LNCAP (cell line): ENCODE results near the gene MYOM3.

Source experiments
- TF ChIP-seq, protein P1 (sequence below): fragments of 450-650 bp; IDR thresholded peaks from 2 replicates; pipeline ENCODE4 v1.5.1; 2017; ENCODE audit warnings: mild to moderate bottlenecking

The MYOM3 gene

DNA sequence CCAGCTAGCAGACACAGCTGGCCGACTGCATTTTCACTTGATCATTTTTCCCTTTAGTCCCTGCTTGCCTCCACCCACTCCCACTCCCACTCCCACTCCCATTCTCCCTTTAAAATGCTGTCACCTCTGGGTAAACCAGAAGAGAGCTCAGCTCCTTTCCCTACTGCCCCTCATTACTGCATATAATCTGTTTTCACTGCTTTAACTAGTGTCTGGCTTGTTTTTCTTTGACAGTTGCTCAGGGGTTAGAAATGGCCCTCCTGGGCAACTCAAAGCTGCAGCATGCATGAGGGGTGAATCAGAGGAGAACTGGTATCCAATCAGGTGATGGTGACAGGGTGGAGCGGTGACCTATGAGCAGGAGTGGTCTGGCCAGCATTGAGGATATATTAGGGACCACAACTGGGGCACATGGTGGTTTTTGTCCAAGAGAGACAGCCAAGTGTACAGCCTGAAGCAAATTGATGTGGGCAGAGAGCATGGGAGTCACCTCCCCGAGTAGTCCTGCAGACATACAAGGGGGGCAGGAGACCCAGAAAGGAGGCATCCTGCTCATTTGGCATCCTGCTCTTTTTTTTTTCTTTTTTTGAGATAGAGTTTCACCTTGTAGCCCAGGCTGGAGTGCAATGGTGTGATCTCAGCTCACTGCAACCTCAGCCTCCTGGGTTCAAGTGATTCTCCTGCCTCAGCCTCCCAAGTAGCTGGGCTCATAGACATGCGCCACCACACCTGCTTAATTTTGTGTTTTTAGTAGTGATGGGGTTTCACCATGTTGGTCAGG, 89.2 kb downstream of the MYOM3 start:
- TF ChIP-seq, protein P1, sequence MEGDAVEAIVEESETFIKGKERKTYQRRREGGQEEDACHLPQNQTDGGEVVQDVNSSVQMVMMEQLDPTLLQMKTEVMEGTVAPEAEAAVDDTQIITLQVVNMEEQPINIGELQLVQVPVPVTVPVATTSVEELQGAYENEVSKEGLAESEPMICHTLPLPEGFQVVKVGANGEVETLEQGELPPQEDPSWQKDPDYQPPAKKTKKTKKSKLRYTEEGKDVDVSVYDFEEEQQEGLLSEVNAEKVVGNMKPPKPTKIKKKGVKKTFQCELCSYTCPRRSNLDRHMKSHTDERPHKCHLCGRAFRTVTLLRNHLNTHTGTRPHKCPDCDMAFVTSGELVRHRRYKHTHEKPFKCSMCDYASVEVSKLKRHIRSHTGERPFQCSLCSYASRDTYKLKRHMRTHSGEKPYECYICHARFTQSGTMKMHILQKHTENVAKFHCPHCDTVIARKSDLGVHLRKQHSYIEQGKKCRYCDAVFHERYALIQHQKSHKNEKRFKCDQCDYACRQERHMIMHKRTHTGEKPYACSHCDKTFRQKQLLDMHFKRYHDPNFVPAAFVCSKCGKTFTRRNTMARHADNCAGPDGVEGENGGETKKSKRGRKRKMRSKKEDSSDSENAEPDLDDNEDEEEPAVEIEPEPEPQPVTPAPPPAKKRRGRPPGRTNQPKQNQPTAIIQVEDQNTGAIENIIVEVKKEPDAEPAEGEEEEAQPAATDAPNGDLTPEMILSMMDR, result no peak

DNA sequence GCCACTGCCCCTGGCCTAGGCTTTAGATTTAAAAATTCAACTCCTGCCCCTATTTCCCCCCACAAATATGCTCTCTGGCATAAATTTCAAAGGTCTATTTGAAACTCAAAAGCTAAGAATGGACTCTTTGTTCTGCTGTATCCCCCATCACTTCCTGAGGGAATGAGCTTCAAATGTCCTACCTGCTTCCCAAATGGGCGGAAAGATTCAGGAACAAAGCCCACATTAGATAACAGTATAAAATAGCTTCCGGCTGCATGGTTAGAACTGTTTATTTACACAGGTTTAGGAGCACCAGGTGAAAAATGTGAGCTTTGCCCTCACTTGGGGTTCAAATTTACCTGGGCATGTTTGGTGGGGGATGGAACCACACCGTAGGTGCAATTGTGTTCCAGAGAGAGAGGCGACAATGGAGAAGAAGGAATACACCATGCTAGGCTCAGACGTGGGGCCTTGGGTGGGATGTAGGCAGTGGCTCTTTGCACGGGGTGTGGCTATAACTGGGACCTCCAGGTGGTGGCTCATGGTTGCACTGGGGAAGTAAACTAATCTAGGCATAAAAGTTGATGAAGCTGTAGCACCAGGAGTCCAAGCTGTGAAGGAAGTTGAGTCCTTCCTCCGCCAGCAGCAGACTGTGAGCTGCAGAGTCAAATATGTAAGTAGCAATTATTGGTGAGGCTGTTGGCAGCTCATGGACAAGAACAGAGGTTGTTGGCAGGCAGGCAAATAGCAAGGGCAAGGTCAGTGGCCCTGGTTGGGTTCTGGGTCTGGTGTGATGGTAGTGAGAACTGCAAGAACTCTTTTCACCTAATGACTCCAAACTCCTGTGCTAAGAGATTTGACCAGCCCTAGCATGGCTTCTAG, 90.3 kb downstream of the MYOM3 start:
- TF ChIP-seq, protein P1, result no peak

DNA sequence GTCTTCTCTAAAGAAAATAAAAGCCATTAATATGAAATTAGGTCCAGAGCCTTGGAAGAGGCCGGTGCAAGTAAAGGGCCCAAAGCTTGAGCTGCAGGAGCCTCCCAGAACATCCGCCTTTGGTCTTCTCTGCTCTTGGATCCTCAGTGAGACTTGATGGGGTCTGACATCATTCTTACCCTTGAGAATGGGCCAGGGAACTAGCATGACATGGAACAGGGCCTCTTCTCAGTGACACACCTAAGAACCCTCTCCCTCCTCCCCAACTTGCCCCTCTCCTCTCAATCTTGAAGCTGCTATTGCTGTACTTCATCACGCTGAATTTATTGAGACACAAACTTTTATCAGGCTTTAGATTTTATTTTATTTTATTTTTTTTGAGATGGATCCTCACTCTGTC, 91.5 kb downstream of the MYOM3 start:
- TF ChIP-seq, protein P1, result no peak

DNA sequence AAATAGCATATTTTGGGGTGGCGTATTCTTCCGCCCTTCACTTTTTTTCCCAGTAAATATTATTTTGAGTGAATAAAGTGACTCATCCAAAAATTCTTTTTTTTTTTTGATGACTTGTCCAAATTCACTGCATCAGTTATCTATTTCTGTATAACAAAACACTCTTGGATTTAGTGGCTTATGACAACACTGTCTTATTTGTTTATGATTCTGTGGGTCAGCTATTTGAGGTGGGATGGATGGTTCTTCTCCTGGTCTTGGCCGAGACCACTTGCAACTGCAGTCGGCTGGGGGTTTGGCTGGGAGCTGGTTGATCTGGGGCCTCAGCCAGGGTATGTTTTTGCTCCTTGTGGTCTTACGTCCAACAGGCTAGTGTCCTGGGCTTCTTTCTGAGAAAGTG, 91.9 kb downstream of the MYOM3 start:
- TF ChIP-seq, protein P1, result no peak

DNA sequence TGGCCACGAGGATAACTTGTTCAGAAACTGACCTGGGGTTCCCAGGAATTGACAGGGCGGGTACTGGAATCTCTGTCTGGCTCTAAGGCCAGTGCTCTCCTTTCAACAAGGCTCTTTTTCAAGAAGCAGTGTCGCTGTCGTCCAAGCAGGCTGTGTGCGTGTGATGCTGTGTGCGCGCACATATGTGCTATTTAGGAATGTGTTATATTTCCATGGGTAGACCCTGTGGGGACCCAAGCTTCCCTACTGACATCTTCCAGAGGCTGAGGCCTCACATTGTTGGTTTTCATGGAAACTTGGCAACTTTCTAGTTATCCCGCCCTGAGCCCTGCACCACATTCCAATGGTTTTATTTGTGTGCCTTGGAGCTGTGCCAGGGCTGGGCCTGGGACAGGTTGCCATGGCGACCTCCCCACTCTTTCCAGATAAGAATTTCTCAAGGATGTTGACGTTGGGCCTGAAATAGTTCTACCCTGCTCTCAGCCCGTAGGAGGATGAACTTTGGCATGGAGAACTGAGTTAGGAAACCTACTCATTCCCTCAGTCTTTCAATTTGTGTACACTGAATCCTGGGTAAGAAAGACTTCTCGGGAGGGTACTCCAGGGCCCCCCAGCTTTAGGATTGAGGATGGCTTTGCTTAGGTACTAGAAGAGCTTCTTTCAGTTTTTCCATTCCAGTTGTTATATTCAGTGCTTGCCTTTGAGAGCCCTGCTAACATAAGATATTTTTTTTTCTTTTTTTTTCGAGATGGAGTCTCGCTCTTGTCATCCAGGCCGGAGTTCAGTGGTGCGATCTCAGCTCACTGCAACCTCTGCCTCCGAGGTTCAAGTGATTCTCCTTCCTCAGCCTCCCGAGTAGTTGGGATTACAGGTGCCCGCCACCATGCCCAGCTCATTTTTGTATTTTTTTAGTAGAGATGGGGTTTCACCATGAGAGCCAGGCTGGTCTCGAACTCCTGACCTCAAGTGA, 93.0 kb downstream of the MYOM3 start:
- TF ChIP-seq, protein P1, result no peak

DNA sequence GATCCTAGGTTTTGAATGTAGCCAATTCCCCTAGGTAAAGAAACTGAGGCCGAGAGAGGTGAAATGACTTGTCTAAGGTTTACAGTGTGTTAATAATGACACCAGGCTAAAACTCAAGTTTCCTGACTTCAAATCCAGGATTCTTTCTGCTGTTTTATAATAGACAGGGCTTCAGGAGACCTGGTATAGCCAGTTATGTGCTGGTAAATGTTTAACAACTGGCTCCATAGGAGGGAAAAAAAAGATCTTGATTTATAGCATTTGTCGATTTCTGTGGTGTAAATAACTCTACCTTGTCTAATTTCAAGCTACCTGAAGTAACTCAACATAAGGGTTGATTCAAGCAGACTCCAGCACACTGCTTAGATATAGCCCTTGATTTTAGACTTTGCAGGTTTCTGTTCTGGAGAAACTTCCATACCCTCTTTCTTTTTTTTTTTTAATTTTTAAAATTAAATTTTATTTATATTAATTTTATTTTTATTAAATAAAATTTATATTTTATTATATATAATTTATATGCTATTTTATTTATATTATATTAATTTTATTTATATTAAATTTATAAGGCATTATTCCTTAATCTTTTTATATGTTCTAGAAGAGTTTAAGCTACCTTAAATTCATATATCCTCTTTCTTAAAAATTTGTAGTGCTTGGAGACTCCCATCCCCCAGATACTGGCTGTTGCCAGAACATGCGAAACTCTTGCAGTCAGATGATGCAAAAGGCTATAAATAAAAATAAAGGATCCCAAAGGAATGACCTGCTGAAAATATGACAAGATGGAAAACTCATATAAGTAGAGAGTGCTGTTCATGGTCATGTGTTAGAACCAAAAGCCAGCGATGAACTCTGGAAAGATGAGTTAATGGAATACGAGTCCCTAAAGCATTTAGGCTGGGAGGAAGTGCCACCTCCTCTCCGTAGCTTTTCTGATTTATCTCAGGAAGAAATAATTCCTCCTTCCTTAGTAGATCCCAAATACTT, 96.4 kb downstream of the MYOM3 start:
- TF ChIP-seq, protein P1, result no peak
